ENCODE results near the gene FGFR4.

The FGFR4 gene

DNA sequence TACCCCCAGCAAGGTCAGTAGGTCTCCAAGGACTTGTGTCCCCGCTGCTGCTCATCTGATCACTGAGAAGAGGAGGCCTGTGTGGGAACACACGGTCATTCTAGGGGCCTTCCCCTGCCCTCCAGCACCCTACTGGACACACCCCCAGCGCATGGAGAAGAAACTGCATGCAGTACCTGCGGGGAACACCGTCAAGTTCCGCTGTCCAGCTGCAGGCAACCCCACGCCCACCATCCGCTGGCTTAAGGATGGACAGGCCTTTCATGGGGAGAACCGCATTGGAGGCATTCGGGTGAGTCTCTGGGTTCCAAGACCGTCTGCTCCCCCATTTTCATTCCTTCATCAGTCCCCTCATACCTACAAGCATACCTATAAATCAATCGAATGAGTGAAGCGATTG, 4.1 kb downstream of the FGFR4 start:
- H3K4me3 ChIP-seq (ENCODE audit: low read depth, low read length): no peak overlapping the region
- DNase-seq (ENCODE audit: low read depth): no peak
- TF ChIP-seq, protein P1, sequence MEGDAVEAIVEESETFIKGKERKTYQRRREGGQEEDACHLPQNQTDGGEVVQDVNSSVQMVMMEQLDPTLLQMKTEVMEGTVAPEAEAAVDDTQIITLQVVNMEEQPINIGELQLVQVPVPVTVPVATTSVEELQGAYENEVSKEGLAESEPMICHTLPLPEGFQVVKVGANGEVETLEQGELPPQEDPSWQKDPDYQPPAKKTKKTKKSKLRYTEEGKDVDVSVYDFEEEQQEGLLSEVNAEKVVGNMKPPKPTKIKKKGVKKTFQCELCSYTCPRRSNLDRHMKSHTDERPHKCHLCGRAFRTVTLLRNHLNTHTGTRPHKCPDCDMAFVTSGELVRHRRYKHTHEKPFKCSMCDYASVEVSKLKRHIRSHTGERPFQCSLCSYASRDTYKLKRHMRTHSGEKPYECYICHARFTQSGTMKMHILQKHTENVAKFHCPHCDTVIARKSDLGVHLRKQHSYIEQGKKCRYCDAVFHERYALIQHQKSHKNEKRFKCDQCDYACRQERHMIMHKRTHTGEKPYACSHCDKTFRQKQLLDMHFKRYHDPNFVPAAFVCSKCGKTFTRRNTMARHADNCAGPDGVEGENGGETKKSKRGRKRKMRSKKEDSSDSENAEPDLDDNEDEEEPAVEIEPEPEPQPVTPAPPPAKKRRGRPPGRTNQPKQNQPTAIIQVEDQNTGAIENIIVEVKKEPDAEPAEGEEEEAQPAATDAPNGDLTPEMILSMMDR (IDR thresholded peaks at IDR 0.05; ENCODE audit: low read depth, low read length, missing control alignments): no peak

GRCh38 chr5:177091232-177091631, 4.5 kb downstream of the FGFR4 start:
- TF ChIP-seq, protein P1 (IDR thresholded peaks at IDR 0.05; ENCODE audit: low read depth, low read length, missing control alignments): no peak
- no peak overlapping the region for H3K4me3 ChIP-seq (ENCODE audit: low read depth, low read length)

DNA sequence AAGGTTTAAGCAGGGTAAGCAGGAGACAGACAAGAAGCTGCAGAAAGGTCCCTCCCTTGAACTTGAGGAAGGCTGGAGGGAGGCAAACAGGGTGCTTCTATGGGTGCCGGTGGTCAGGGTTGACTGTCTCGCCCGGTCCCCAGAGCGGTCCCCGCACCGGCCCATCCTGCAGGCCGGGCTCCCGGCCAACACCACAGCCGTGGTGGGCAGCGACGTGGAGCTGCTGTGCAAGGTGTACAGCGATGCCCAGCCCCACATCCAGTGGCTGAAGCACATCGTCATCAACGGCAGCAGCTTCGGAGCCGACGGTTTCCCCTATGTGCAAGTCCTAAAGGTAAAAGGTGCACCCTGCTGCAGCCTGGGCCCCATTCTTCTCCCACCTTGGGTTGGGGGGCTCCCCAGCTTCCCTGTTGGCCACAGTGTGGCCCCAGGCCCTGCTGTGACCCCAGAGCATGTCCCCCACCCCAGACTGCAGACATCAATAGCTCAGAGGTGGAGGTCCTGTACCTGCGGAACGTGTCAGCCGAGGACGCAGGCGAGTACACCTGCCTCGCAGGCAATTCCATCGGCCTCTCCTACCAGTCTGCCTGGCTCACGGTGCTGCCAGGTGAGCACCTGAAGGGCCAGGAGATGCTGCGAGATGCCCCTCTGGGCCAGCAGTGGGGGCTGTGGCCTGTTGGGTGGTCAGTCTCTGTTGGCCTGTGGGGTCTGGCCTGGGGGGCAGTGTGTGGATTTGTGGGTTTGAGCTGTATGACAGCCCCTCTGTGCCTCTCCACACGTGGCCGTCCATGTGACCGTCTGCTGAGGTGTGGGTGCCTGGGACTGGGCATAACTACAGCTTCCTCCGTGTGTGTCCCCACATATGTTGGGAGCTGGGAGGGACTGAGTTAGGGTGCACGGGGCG, 5.7 kb downstream of the FGFR4 start:
- TF ChIP-seq, protein P1 (IDR thresholded peaks at IDR 0.05; ENCODE audit: low read depth, low read length, missing control alignments): no peak
- H3K4me3 ChIP-seq (ENCODE audit: low read depth, low read length): no peak overlapping the region
- DNase-seq (ENCODE audit: low read depth): no peak

More at GRCh38 chr5:177091232-177091631, 4.5 kb downstream of the FGFR4 start:
- no peak for DNase-seq (ENCODE audit: low read depth)

GRCh38 chr5:177093082-177093712, 6.5 kb downstream of the FGFR4 start:
- no peak for DNase-seq (ENCODE audit: low read depth)
- H3K4me3 ChIP-seq (ENCODE audit: low read depth, low read length): no peak overlapping the region
- TF ChIP-seq, protein P1 (IDR thresholded peaks at IDR 0.05; ENCODE audit: low read depth, low read length, missing control alignments): no peak

DNA sequence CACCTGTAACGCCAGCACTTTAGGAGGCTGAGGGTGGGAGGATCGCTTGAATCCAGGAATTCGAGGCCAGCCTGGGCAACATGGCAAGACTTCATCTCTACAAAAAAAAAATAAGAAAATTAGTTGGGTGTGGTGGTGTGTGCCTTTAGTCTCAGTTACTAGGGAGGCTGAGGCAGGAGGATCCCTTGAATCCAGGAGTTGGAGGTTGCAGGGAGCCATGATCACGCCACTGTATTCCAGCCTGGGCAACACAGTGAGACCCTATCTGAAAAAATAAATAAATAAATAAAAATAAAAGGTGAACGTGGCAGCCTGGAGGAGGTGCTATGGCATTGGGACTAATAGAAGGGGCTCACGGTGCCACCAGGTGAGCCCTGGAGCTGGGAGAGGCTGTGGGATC, 7.1 kb downstream of the FGFR4 start:
- no peak for DNase-seq (ENCODE audit: low read depth)
- TF ChIP-seq, protein P1 (IDR thresholded peaks at IDR 0.05; ENCODE audit: low read depth, low read length, missing control alignments): no peak
- no peak overlapping the region for H3K4me3 ChIP-seq (ENCODE audit: low read depth, low read length)

DNA sequence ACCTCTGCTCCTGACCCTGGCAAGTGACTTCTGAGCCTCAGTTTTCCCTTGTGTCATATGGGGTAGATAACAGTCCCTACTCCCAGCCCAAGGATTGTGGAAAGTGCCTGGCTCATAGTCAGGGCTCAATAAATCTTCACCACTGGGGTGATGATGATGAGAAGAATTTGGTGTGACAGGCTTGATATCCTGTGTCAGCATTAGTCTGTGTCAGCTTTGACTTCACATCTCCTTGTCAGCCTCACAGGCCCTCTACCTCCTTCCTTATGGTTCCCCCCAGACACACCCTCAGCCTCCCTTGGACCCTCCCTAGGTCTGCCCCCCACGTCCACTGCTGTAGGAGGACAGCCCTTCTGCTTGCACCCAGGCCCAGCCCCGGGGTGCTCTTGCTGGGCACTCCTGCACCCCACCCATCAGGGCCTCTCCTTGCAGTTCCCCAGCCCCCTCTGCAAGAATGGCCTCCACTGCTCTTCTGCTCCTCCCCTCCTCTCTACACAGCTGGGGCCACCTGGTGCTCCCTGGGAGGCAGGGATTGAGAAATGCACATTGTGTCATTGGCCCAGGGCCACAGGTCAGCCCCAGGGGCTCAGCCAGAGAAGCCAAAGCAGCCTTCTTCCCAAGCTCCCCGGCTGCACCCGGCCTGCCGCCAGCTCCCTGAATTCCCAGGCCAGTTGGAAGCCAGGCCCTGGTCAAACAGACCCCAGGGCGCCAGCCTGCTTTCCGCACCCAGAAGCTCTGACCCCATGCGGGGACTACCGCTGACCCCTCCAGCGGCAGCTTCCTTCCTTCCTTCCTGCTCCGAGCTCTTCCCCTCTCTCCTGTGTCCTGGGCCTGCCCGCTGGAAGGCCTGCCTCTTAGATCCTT, 7.7 kb downstream of the FGFR4 start:
- TF ChIP-seq, protein P1 (IDR thresholded peaks at IDR 0.05; ENCODE audit: low read depth, low read length, missing control alignments): no peak
- no peak overlapping the region for H3K4me3 ChIP-seq (ENCODE audit: low read depth, low read length)
- no peak for DNase-seq (ENCODE audit: low read depth)
